ENCODE measurements around the gene RAB31. TPM values are rescaled to one million over a fixed set of nuclear protein-coding genes. Genes with fewer than 3 reads are reported as not detected.
"Not testable (repeated sequence)": the region's sequence is repeated elsewhere in the genome, so short reads cannot be mapped to it uniquely, and the experiment has no call there.

The RAB31 gene
- total RNA-seq, 4 donors from 2014 or later = 12.2 to 22.0 (median 15.6) TPM

DNA sequence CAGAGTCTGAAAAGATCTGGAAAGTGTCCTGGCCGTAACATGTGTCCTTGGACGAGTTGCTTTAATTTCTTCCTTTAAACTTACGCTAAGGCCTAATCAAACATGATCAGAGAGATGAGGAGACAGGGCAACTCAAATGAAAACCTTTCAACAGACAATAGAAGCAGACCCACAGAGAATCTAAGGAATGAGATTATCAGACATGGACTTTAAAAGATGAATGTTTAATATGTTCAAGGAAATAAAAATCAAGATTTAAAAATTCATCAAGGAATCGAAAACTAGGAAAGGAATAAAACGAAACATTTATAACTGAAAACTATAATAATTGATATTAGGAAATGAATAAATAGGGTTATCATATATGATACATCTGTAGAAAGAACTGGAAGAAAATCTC lies 55.1 kb downstream of the RAB31 start:
- no peak overlapping the region for H3K4me3 ChIP-seq (ENCODE audit: low read depth, poor library complexity, severe bottlenecking)
- intact Hi-C loops (cut with DNase I; ENCODE audit: low total_unique reads) = no loop called here
- no peak for TF ChIP-seq POLR2A (IDR thresholded peaks at IDR 0.05)
- TF ChIP-seq, protein P1, sequence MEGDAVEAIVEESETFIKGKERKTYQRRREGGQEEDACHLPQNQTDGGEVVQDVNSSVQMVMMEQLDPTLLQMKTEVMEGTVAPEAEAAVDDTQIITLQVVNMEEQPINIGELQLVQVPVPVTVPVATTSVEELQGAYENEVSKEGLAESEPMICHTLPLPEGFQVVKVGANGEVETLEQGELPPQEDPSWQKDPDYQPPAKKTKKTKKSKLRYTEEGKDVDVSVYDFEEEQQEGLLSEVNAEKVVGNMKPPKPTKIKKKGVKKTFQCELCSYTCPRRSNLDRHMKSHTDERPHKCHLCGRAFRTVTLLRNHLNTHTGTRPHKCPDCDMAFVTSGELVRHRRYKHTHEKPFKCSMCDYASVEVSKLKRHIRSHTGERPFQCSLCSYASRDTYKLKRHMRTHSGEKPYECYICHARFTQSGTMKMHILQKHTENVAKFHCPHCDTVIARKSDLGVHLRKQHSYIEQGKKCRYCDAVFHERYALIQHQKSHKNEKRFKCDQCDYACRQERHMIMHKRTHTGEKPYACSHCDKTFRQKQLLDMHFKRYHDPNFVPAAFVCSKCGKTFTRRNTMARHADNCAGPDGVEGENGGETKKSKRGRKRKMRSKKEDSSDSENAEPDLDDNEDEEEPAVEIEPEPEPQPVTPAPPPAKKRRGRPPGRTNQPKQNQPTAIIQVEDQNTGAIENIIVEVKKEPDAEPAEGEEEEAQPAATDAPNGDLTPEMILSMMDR (IDR thresholded peaks at IDR 0.05) = no peak
- WGBS, 2 donors = 95% methylated on average over 5 of the region's 5 CpGs
- no peak for DNase-seq (ENCODE audit: low spot score in 2 of 2)

DNA sequence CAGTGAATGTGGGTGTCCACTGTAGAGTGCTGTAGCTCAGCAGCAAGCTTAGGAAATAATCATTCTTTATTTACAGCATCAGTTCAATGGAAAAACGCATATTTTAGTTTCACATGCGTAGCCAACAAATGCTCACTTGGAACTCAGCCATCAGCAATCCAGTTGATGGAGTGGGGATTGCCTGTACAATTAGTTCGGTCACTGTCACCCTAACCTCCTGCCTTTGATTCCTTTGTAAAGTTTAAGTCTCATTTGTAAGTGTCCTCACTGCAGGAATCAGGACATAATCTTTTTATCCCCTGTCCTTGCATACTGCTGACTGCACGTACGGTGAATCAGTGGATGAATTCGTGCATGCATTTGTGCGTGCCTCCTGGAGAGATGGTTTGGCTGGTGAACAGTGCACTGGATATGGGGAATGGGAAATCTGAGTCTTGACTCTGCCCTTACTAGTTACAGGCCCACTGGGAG lies 55.9 kb downstream of the RAB31 start:
- 67 to 88% methylated on average over 7 of the region's 7 CpGs for WGBS, 2 donors
- TF ChIP-seq POLR2A (IDR thresholded peaks at IDR 0.05) = no peak
- TF ChIP-seq, protein P1 (IDR thresholded peaks at IDR 0.05) = no peak
- intact Hi-C loops (cut with DNase I; ENCODE audit: low total_unique reads) = no loop called here
- no peak overlapping the region for H3K4me3 ChIP-seq (ENCODE audit: low read depth, poor library complexity, severe bottlenecking)
- DNase-seq (ENCODE audit: low spot score in 2 of 2) = no peak

DNA sequence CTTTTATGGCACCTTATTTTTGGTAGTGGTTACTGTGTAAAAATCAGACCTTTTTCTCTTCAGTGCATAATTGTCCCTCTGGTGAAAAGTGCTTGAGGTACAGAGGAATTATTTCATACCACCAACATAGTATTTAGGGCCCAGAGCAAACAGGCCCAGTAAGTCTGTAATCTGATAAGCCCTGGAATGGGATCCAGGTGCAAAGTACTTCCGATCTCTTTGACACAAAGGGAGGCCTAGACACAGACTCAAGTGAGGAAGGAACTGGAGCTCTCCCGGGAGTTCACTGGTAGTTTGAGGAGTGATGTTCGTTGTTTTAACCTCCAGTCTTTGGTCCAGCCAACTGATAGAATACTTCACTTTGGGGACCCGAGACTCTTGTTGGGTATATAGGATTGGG lies 57.4 kb downstream of the RAB31 start:
- intact Hi-C loops (cut with DNase I; ENCODE audit: low total_unique reads) = no loop called here
- H3K4me3 ChIP-seq (ENCODE audit: low read depth, poor library complexity, severe bottlenecking) = no peak overlapping the region
- DNase-seq (ENCODE audit: low spot score in 2 of 2) = no peak
- 55 to 80% methylated on average over 4 of the region's 4 CpGs for WGBS, 2 donors
- TF ChIP-seq, protein P1 (IDR thresholded peaks at IDR 0.05) = no peak
- TF ChIP-seq POLR2A (IDR thresholded peaks at IDR 0.05) = no peak

DNA sequence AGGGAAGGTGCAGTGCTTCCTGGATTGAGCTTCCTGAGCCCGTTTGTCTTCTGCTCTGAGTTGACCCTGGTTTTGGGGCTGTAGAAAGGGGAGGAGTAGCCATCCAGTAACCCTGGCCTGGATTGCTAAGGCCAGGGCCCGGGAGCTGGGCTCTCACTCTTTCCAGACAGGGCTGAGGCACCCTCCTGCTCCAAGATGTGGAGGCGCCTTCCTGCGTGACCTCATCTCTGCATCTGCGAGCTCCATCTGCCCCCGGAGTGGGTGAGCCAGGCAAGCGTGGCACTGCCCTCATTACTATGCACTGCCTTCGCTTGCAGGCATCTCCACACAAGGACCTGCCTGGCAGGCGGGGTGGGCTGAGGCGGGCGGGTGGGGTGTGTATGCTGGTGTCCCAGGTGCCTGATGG lies 58.0 kb downstream of the RAB31 start:
- intact Hi-C loops (cut with DNase I; ENCODE audit: low total_unique reads) = no loop called here
- DNase-seq (ENCODE audit: low spot score in 2 of 2) = no peak
- 37 to 61% methylated on average over 11 of the region's 11 CpGs for WGBS, 2 donors
- no peak overlapping the region for H3K4me3 ChIP-seq (ENCODE audit: low read depth, poor library complexity, severe bottlenecking)
- TF ChIP-seq, protein P1 (IDR thresholded peaks at IDR 0.05) = no peak
- TF ChIP-seq POLR2A (IDR thresholded peaks at IDR 0.05) = no peak

DNA sequence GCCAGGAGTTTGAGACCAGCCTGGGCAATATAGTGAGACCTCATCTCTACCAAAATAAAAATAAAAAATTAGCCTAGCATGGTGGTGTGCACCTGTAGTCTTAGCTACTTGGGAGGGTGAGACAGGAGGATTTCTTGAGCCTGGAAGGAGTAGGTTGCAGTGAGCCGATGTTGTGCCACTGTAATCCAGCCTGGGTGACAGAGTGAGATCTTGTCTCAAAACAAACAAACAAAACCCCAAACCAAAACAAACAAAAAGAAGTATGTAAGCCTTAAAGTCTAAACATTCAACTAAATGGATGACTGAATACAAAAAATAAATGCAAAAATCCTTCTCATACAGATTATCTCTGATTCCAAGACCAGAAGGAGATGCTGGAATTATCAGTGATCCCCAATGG lies 58.6 kb downstream of the RAB31 start:
- WGBS, 2 donors = 50 to 89% methylated on average over 1 of the region's 1 CpG
- H3K4me3 ChIP-seq (ENCODE audit: low read depth, poor library complexity, severe bottlenecking) = no peak overlapping the region
- intact Hi-C loops (cut with DNase I; ENCODE audit: low total_unique reads) = no loop called here
- TF ChIP-seq POLR2A (IDR thresholded peaks at IDR 0.05) = no peak
- no peak for DNase-seq (ENCODE audit: low spot score in 2 of 2)

DNA sequence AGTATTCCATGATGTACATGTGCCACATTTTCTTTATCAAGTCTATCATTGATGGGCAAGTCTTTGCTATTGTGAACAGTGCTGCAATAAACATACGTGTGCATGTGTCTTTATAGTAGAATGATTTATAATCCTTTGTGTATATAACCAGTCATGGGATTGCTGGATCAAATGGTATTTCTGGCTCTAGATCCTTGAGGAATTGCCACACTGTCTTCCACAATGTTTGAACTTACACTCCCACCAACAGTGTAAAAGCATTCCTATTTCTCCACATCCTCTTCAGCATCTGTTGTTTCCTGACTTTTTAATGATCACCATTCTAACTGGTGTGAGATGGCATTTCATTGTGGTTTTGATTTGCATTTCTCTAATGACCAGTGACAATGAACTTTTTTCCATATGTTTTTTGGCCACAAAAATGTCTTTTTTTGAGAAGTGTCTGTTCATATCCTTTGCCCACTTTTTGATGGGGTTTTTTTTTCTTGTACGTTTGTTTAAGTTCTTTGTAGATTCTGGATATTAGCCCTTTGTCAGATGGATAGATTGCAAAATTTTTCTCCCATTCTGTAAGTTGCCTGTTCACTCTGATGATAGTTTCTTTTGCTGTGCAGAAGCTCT lies 60.1 kb downstream of the RAB31 start:
- WGBS, 2 donors = 67 to 94% methylated on average over 2 of the region's 2 CpGs
- H3K4me3 ChIP-seq (ENCODE audit: low read depth, poor library complexity, severe bottlenecking); DNase-seq (ENCODE audit: low spot score in 2 of 2); intact Hi-C loops (cut with DNase I; ENCODE audit: low total_unique reads): not testable (repeated sequence)

DNA sequence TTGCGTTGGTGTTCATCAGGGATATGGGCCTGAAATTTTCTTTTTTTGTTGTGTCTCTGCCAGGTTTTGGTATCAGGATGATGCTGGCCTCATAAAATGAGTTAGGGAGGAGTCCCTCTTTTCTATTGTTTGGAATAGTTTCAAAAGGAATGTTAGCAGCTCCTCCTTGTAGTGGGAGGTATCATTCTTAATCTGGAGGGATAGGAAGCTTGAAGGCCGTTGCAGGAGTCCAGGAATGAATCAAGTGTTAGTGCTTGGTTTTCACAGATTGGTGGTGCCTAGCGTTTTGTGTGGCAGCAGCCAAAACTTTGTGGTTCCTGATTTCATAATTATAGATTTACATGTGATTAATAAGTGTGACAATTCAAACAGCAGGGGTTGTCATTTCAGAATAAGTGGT lies 62.0 kb downstream of the RAB31 start:
- DNase-seq (ENCODE audit: low spot score in 2 of 2); intact Hi-C loops (cut with DNase I; ENCODE audit: low total_unique reads); H3K4me3 ChIP-seq (ENCODE audit: low read depth, poor library complexity, severe bottlenecking): not testable (repeated sequence)
- 50 to 59% methylated on average over 3 of the region's 3 CpGs for WGBS, 2 donors

All from lower leg skin (tissue), 4 donors.